Lower leg skin (tissue), 4 donors: ENCODE measurements around the gene SGCA. TPM values are rescaled to one million over a fixed set of nuclear protein-coding genes. Genes with fewer than 3 reads are reported as not detected.

Source experiments
- DNase-seq, 2 donors: peaks; one replicate each; pipeline ENCODE4 v3.0.0-alpha.2; 2019; ENCODE audit warnings: low spot score in 2 of 2
- H3K4me3 ChIP-seq: fragments of 200-600 bp; sonication (generic); 2 replicates; pipeline ENCODE4 v1.5.1; 2017; ENCODE audit warnings: mild to moderate bottlenecking, low read depth; ENCODE audit not compliant: poor library complexity, severe bottlenecking
- CTCF ChIP-seq, 3 donors: fragments of 450-650 bp; IDR thresholded peaks; one replicate each; pipeline ENCODE4 v1.5.1; 2016; ENCODE audit warnings: antibody characterized with exemption in 3 of 3, mild to moderate bottlenecking in 3 of 3, moderate library complexity in 2 of 3
- POLR2A ChIP-seq, 2 donors: fragments of 450-650 bp; IDR thresholded peaks; one replicate each; pipeline ENCODE4 v1.6.1; 2016 to 2017; ENCODE audit warnings: antibody characterized with exemption in 2 of 2, mild to moderate bottlenecking in 1 of 2, moderate library complexity in 1 of 2
- WGBS, 2 donors: methylation state at CpG; one replicate each; pipeline ENCODE4 v1.1.5; 2018; 5-methylcytosine and 5-hydroxymethylcytosine counted together
- intact Hi-C: fragments of 100-400 bp; cut with DNase I; formaldehyde crosslinking; loops from one replicate; pipeline ENCODE4 v1.15.0; 2023; ENCODE audit warnings: low total_unique reads
- total RNA-seq, 4 donors: library from RNA; depleted of rRNA; stranded (reverse); fragments of >200 nt; gene quantifications; one replicate each; pipeline ENCODE4 v1.1.0, GENCODE V29; 2016

The SGCA gene
- total RNA-seq, 4 donors from 2014 or later: 1.0 to 9.9 (median 5.6) TPM

DNA sequence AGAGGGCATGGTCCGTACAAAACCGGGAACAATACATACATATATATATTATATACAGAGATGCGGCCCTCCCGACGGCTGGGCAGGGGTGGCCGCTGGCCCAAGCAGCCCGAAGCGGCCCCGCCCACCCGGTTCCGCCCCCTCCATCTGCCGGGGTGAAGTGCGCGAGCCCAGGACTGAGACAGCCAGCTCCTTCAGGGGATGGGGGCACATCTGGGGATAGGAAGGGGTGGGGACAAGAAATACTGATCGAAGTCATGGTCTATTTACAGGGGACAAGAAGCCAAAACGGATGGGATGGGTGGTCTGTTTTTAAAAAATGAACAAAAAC lies 32.1 kb upstream of the SGCA start:
- intact Hi-C loops: no loop called here

DNA sequence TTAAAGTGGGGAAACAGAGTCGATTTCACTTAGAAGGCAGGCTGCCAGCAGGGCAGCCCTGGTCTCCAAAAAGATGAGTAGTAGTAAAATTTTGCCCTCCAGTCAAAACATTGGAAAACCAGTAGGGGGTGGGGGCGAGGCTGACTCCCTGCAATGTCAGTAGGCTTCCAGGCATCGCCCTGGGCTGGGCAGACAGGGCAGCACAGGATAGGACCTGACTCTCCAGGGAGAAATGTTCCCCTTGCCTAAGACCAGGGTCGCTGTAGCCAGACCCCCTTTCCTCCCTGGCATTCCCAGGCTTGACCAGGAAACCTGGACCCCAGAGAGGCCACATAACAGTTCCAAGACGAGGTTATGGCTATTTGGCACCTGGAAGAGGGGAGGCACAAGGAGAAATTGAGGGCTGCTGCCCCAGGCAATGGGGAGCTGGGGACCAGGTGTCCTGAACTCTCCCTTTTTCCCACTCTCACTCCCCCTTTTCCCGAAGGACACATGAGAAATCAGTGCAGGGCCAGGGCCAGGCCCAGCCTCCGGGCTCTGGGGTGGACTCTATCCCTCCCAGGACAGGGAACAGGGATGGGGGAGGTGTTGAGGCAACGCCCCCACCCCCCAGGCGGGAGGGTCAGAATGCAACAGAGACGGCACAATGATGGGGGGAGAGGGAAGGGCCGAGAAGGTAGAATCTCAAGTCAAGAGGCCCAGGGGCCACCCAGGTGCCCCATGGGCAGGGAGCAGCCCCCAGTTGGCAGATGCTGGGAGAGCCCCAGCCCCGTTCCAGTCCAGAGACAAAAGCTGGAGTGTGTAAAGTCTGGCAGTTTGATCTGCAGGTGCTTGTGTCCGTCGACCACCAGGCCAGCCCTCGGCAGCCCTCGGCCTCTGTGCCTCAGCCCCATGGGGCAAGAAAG lies 31.3 kb upstream of the SGCA start:
- intact Hi-C loops: no loop called here
- H3K4me3 ChIP-seq: no peak overlapping the region
- no peak for TF ChIP-seq POLR2A (IDR thresholded peaks at IDR 0.05)
- TF ChIP-seq CTCF (IDR thresholded peaks at IDR 0.05): no peak
- DNase-seq: no peak
- WGBS, 2 donors: 65 to 72% methylated on average over 16 of the region's 16 CpGs

More for the DNA sequence above, 32.1 kb upstream of the SGCA start:
- 27 to 41% methylated on average over 16 of the region's 16 CpGs for WGBS, 2 donors
- no peak overlapping the region for H3K4me3 ChIP-seq
- DNase-seq: no peak
- TF ChIP-seq POLR2A (IDR thresholded peaks at IDR 0.05) (no peak), CTCF (IDR thresholded peaks at IDR 0.05) (no peak)

DNA sequence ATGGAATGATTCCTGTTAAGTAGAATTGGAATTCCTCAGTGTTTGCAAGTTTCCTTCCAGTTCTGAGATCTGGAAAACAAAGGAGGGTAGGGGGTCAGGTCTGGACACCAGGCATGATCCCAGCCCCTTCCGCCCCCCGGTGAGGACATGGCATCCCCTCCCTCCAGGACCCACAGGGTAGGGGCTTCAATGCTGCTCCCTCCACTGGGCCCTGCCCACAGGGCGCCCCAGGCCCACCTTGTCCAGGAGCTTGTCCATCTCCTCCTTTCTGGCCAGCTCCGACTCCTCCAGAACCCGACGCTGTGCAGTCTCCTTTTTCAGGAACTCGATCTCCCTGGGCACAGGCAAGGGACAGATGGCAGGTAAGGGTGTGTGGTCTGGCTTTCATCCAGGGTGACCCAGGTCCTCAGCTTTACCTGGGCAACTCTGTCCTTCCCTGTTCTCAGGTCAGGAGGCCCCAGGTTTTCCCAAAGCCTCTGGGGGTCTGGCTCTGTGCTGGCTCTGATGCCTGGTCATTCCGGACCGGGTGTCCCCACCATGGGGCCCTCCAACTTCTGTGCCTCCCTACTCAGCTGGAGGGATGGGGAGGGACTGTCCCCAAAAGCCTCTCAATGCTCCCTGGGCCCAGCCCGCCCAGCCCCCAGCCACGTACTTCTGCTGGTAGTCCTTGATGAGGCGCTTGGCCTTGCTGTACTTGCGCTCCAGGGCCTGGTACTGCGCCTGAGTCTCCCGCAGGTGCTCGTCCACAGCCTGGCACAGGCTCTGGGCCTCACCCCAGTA lies 30.3 kb upstream of the SGCA start:
- no peak overlapping the region for H3K4me3 ChIP-seq
- DNase-seq: no peak
- no peak for TF ChIP-seq POLR2A (IDR thresholded peaks at IDR 0.05)
- TF ChIP-seq CTCF (IDR thresholded peaks at IDR 0.05): no peak
- intact Hi-C loops: no loop called here
- 84% methylated on average over 14 to 16 of the region's 16 CpGs for WGBS, 2 donors

- intact Hi-C loops: no loop called here
- TF ChIP-seq POLR2A (IDR thresholded peaks at IDR 0.05) (no peak), CTCF (IDR thresholded peaks at IDR 0.05) (no peak)
- 89 to 93% methylated on average over 11 of the region's 11 CpGs for WGBS, 2 donors
- no peak for DNase-seq
- no peak overlapping the region for H3K4me3 ChIP-seq
These were observed 29.6 kb upstream of the SGCA start for GRCh38 chr17:50136096-50136687.

GRCh38 chr17:50137042-50137441 lies 28.8 kb upstream of the SGCA start:
- H3K4me3 ChIP-seq: no peak overlapping the region
- TF ChIP-seq CTCF (IDR thresholded peaks at IDR 0.05) (no peak), POLR2A (IDR thresholded peaks at IDR 0.05) (no peak)
- intact Hi-C loops: no loop called here
- no peak for DNase-seq
- 86 to 88% methylated on average over 4 of the region's 4 CpGs for WGBS, 2 donors
